IMR-90 (cell line): ENCODE data around the gene SH3BP5. TPM values are rescaled to one million over a fixed set of nuclear protein-coding genes. Genes with fewer than 3 reads are reported as not detected.

Experiments
- ATAC-seq: fragments of 200-7000 bp; cut with Tn5 transposase; 2 replicates; pipeline ENCODE4 v1.9.1; 2020; ENCODE audit warnings: low read depth, mild to moderate bottlenecking, moderate library complexity
- BruUV-seq: library from RNA; stranded (reverse); fragments of 400-500 nt; replicated peaks from 2 replicates; lab custom pipeline; 2021; lab: Mats Ljungman, UMichigan
- CTCF ChIA-PET: fragments of 300-600 bp; formaldehyde crosslinking; extraction: SDS; loops from one replicate; lab custom pipeline; 2021; ENCODE audit warnings: antibody characterized with exemption; lab: Yijun Ruan, JAX
- POLR2A ChIA-PET: fragments of 300-600 bp; sonication (Branson Sonifier 250); formaldehyde crosslinking; loops from one replicate; lab custom pipeline; 2022; ENCODE audit warnings: antibody characterized with exemption; ENCODE audit not compliant: unreplicated experiment; lab: Charles Lee
- DNase-seq: peaks from one replicate; pipeline ENCODE4 v3.0.0; 2013
- H2AFZ ChIP-seq: replicated peaks from 2 replicates; pipeline ENCODE3; 2013; ENCODE audit warnings: low read length, mild to moderate bottlenecking; ENCODE audit not compliant: poor library complexity
- H2AK5ac ChIP-seq: 2 replicates; pipeline ENCODE4 v1.6.1; 2013; ENCODE audit warnings: low read depth, low read length, inconsistent platforms
- H2AK9ac ChIP-seq: replicated peaks from 2 replicates; pipeline ENCODE3; 2013; ENCODE audit warnings: mild to moderate bottlenecking, low read depth, low read length, moderate library complexity; ENCODE audit not compliant: poor library complexity
- H2BK120ac ChIP-seq: 2 replicates; pipeline ENCODE4 v1.6.1; 2013; ENCODE audit warnings: low read depth, low read length, inconsistent platforms
- H2BK15ac ChIP-seq: 3 replicates; pipeline ENCODE4 v1.6.1; 2013; ENCODE audit warnings: low read depth, low read length, inconsistent platforms
- H2BK20ac ChIP-seq: 2 replicates; pipeline ENCODE4 v1.6.1; 2013; ENCODE audit warnings: low read depth, mild to moderate bottlenecking, inconsistent platforms, low read length, moderate library complexity
- H2BK5ac ChIP-seq: 2 replicates; pipeline ENCODE4 v1.6.1; 2013; ENCODE audit warnings: mild to moderate bottlenecking, low read depth, low read length, inconsistent platforms; ENCODE audit not compliant: poor library complexity, severe bottlenecking
- H3K14ac ChIP-seq: replicated peaks from 2 replicates; pipeline ENCODE4 v1.6.1; 2013; ENCODE audit warnings: low read depth, low read length, inconsistent platforms
- H3K18ac ChIP-seq: 2 replicates; pipeline ENCODE4 v1.6.1; 2013; ENCODE audit warnings: low read depth, low read length, control low read depth
- H3K23ac ChIP-seq: 2 replicates; pipeline ENCODE4 v1.6.1; 2013; ENCODE audit warnings: low read depth, low read length, inconsistent platforms
- H3K27ac ChIP-seq: 2 replicates; pipeline ENCODE4 v1.5.1; 2013; ENCODE audit warnings: mild to moderate bottlenecking, control low read depth, low read length; ENCODE audit not compliant: insufficient read depth
- H3K27me3 ChIP-seq: 2 replicates; pipeline ENCODE4 v1.6.1; 2013; ENCODE audit warnings: low read length; ENCODE audit not compliant: control insufficient read depth, insufficient read depth
- H3K36me3 ChIP-seq: 2 replicates; pipeline ENCODE4 v1.6.1; 2013; ENCODE audit warnings: low read length, mixed read lengths; ENCODE audit not compliant: control insufficient read depth, insufficient read depth
- H3K4ac ChIP-seq: 2 replicates; pipeline ENCODE4 v1.6.1; 2013; ENCODE audit warnings: low read depth, low read length, inconsistent platforms
- H3K4me1 ChIP-seq: 2 replicates; pipeline ENCODE4 v1.6.1; 2013; ENCODE audit warnings: low read length, mixed read lengths; ENCODE audit not compliant: control insufficient read depth, insufficient read depth
- H3K4me2 ChIP-seq: 2 replicates; pipeline ENCODE4 v1.6.1; 2013; ENCODE audit warnings: low read depth, mild to moderate bottlenecking, control low read depth, low read length, moderate library complexity
- H3K4me3 ChIP-seq: 2 replicates; pipeline ENCODE4 v1.5.1; 2013; ENCODE audit warnings: low read depth, mild to moderate bottlenecking, control low read depth, low read length, moderate library complexity; ENCODE audit not compliant: insufficient read depth
- H3K56ac ChIP-seq: 2 replicates; pipeline ENCODE4 v1.6.1; 2013; ENCODE audit warnings: low read length, inconsistent platforms; ENCODE audit not compliant: insufficient read depth; ENCODE audit errors: extremely low read depth
- H3K79me1 ChIP-seq, 2 experiments: 2 replicates each; pipeline ENCODE4 v1.6.1; 2013; ENCODE audit warnings: low read length in 2 of 2, inconsistent platforms in 1 of 2, low read depth in 1 of 2
- H3K9ac ChIP-seq: 2 replicates; pipeline ENCODE4 v1.6.1; 2013; ENCODE audit warnings: low read depth, low read length, control low read depth
- H3K9me1 ChIP-seq: 2 replicates; pipeline ENCODE4 v1.6.1; 2013; ENCODE audit warnings: low read length, inconsistent platforms; ENCODE audit not compliant: insufficient read depth
- H3K9me3 ChIP-seq: 2 replicates; pipeline ENCODE4 v1.6.1; 2013; ENCODE audit warnings: low read length; ENCODE audit not compliant: control insufficient read depth, insufficient read depth
- H4K20me1 ChIP-seq: 2 replicates; pipeline ENCODE4 v1.6.1; 2013; ENCODE audit warnings: low read length, inconsistent platforms; ENCODE audit not compliant: insufficient read depth
- H4K5ac ChIP-seq: 2 replicates; pipeline ENCODE4 v1.6.1; 2013; ENCODE audit warnings: mild to moderate bottlenecking, low read depth, low read length, control low read depth
- H4K8ac ChIP-seq, 2 experiments: 2 replicates each; pipeline ENCODE4 v1.6.1; 2013; ENCODE audit warnings: low read depth in 2 of 2, low read length in 2 of 2, control low read depth in 1 of 2, inconsistent platforms in 1 of 2
- H4K91ac ChIP-seq: 2 replicates; pipeline ENCODE4 v1.6.1; 2013; ENCODE audit warnings: low read depth, low read length, inconsistent platforms; ENCODE audit not compliant: insufficient read depth
- CEBPB ChIP-seq: IDR thresholded peaks from 2 replicates; pipeline ENCODE4 v1.6.1; 2012; ENCODE audit warnings: low read depth, low read length, improper control_type of control experiment
- RAD21 ChIP-seq: IDR thresholded peaks from 2 replicates; pipeline ENCODE4 v1.6.1; 2012; ENCODE audit warnings: low read length, improper control_type of control experiment
- RCOR1 ChIP-seq: IDR thresholded peaks from 2 replicates; pipeline ENCODE4 v1.6.1; 2012; ENCODE audit warnings: mild to moderate bottlenecking, low read length, improper control_type of control experiment; ENCODE audit not compliant: insufficient replicate concordance
- RFX5 ChIP-seq: IDR thresholded peaks from 2 replicates; pipeline ENCODE4 v1.8.0; 2012; ENCODE audit warnings: low read depth, mild to moderate bottlenecking, low read length, moderate library complexity
- WGBS, 2 experiments: methylation state at CpG; one replicate each; pipeline versions ENCODE4 v1.1.5 to v1.1.7; 2013; ENCODE audit warnings: missing lambda C conversion rate in 2 of 2; ENCODE audit not compliant: insufficient read length in 1 of 2; ENCODE audit errors: extremely low coverage in 2 of 2; 5-methylcytosine and 5-hydroxymethylcytosine counted together
- dilution Hi-C: fragments of 300-500 bp; cut with HindIII; formaldehyde crosslinking; loops from one replicate; pipeline ENCODE4 v1.14.3; 2018; ENCODE audit warnings: low sequenced_read_pairs; ENCODE audit not compliant: unreplicated experiment
- in situ Hi-C: fragments of 300-500 bp; cut with MboI; formaldehyde crosslinking; loops from 3 replicates; pipeline ENCODE4 v1.14.3; 2019; ENCODE audit warnings: low sequenced_read_pairs, inconsistent platforms, mixed read lengths
- intact Hi-C: fragments of 100-400 bp; cut with micrococcal nuclease; formaldehyde crosslinking; loops from 2 replicates; pipeline ENCODE4 v1.10.0; 2022
- polyA plus RNA-seq, 3 experiments: library from polyadenylated mRNA; depleted of rRNA; stranded (reverse); fragments of >200 nt; gene quantifications; 2 replicates each; pipeline ENCODE4 v1.2.3, GENCODE V29; 2012; ENCODE audit warnings: low replicate concordance in 1 of 3
- total RNA-seq: library from RNA; depleted of rRNA; stranded (reverse); fragments of >200 nt; gene quantifications from 2 replicates; pipeline ENCODE4 v1.2.3, GENCODE V29; 2012

The SH3BP5 gene
- total and polyA plus RNA-seq, 2 of the 4 experiments (the other 2 are of a cell fraction): 14.0 to 23.5 TPM

- TF ChIP-seq RCOR1: no peak
Measured at GRCh38 chr3:15268033-15268631, 64.3 kb downstream of the SH3BP5 start (continued).

- Histone ChIP-seq H2BK15ac (no peak overlapping the region), H2AK5ac (no peak overlapping the region), H3K9ac (no peak overlapping the region), H2AK9ac (no peak overlapping the region), H2BK5ac (no peak overlapping the region), H3K27me3 (no peaks in the 10 kb centered on the region), H3K4ac (no peak overlapping the region), H3K23ac (no peak overlapping the region), H3K79me1 (peaks cover 0 to 5% of the 10 kb centered on the region in 2 experiments; a peak in 1 of 4 replicates), H3K4me1 (peaks cover 13% of the 10 kb centered on the region), H4K8ac (no peak overlapping the region), H3K4me3 (no peak overlapping the region), H3K56ac (no peak overlapping the region), H2AFZ (no peak overlapping the region), H3K27ac (no peak overlapping the region), H4K91ac (no peak overlapping the region), H3K18ac (no peak overlapping the region), H4K5ac (no peak overlapping the region), H3K4me2 (no peak overlapping the region), H3K36me3 (peaks cover 2% of the 10 kb centered on the region; the same call in 1 of the 2 replicates), H2BK120ac (no peak overlapping the region), H3K9me3 (no peaks in the 10 kb centered on the region), H4K20me1 (no peaks in the 10 kb centered on the region), H3K14ac (no peak overlapping the region), H3K9me1 (peaks cover 11% of the 10 kb centered on the region), H2BK20ac (no peak overlapping the region)
- no CpG with 5 or more reads among the region's 3 CpGs for WGBS, 2 experiments
- intact Hi-C loops: no loop called here
- ChIA-PET POLR2A (no interaction called here), CTCF (interaction anchor here (0.6 to 3.2 kb wide), 22 partner anchors 8 to 152 kb away, joined by 3 to 25 read pairs (median 4); partner anchors contain the start of gene SH3BP5)
- in situ Hi-C loops: loop anchor here (5.0 kb wide), 2 partner anchors 65 to 115 kb away; partner anchors contain the start of gene SH3BP5
- DNase-seq (no peak), ATAC-seq (no peak; the same call in 1 of the 2 replicates)
- TF ChIP-seq RFX5 (no peak), CEBPB (no peak), RCOR1 (no peak), RAD21 (no peak)
- dilution Hi-C loops: no loop called here
- BruUV-seq: no TSS peak
Measured at GRCh38 chr3:15267502-15267901, 64.9 kb downstream of the SH3BP5 start.
